ENCODE measurements around the gene CYP2J2.

Gene CYP2J2

GRCh38 chr1:59898927-59899326, 27.6 kb downstream of the CYP2J2 start:
- TF ChIP-seq, protein P1, sequence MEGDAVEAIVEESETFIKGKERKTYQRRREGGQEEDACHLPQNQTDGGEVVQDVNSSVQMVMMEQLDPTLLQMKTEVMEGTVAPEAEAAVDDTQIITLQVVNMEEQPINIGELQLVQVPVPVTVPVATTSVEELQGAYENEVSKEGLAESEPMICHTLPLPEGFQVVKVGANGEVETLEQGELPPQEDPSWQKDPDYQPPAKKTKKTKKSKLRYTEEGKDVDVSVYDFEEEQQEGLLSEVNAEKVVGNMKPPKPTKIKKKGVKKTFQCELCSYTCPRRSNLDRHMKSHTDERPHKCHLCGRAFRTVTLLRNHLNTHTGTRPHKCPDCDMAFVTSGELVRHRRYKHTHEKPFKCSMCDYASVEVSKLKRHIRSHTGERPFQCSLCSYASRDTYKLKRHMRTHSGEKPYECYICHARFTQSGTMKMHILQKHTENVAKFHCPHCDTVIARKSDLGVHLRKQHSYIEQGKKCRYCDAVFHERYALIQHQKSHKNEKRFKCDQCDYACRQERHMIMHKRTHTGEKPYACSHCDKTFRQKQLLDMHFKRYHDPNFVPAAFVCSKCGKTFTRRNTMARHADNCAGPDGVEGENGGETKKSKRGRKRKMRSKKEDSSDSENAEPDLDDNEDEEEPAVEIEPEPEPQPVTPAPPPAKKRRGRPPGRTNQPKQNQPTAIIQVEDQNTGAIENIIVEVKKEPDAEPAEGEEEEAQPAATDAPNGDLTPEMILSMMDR (conservative IDR thresholded peaks at IDR 0.05; ENCODE audit: low read depth), result no peak
- DNase-seq (ENCODE audit: low spot score), result no peak
- ChIA-PET CTCF (interaction anchor here (1.4 kb wide), 1 partner anchor 20 kb away, joined by 4 read pairs; no protein-coding TSS in a partner anchor), POLR2A (ENCODE audit: low non-redundant PET) (no interaction called here)
- no peak overlapping the region for H3K27ac ChIP-seq

DNA sequence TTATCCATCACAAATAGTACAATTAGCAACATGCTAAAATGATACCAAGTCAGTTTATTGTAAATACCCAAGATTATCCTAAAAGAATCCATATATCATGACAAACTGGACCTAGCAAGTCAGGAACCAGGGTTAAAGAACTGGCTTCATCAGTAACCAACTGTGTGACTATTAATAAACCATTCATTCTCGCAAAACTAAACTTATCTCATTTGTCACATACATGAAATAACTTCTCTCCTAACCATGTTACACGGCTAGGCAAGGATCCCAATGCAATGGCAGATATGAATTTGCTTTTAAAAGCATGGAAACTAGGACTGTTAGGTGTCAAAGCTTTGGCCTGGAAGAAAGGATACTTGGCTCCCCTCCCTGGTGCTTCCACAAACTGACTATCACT, 29.4 kb downstream of the CYP2J2 start:
- no peak overlapping the region for H3K27ac ChIP-seq
- TF ChIP-seq, protein P1 (conservative IDR thresholded peaks at IDR 0.05; ENCODE audit: low read depth), result no peak
- no peak for DNase-seq (ENCODE audit: low spot score)
- ChIA-PET POLR2A (ENCODE audit: low non-redundant PET) (no interaction called here), CTCF (no interaction called here)

- POLR2A ChIA-PET (ENCODE audit: low non-redundant PET), result no interaction called here
Observed at GRCh38 chr1:59892841-59893811, 33.4 kb downstream of the CYP2J2 start.

GRCh38 chr1:59885160-59885832, 41.3 kb downstream of the CYP2J2 start:
- no peak for DNase-seq (ENCODE audit: low spot score)
- POLR2A ChIA-PET (ENCODE audit: low non-redundant PET), result no interaction called here
- no peak overlapping the region for H3K27ac ChIP-seq
- TF ChIP-seq, protein P1 (conservative IDR thresholded peaks at IDR 0.05; ENCODE audit: low read depth), result no peak
- CTCF ChIA-PET, result interaction anchor here (1.7 kb wide), 1 partner anchor 62 kb away, joined by 5 read pairs; no protein-coding TSS in a partner anchor

More at GRCh38 chr1:59892841-59893811, 33.4 kb downstream of the CYP2J2 start:
- CTCF ChIA-PET, result interaction anchor here (1.0 to 1.2 kb wide), 2 partner anchors 10 to 54 kb away, joined by 3 to 4 read pairs; no protein-coding TSS in a partner anchor
- peak; percentile 31 for DNase-seq (ENCODE audit: low spot score)
- TF ChIP-seq, protein P1 (conservative IDR thresholded peaks at IDR 0.05; ENCODE audit: low read depth), result no peak
- H3K27ac ChIP-seq, result no peak overlapping the region

GRCh38 chr1:59880735-59881134, 45.8 kb downstream of the CYP2J2 start:
- TF ChIP-seq, protein P1 (conservative IDR thresholded peaks at IDR 0.05; ENCODE audit: low read depth), result no peak
- ChIA-PET CTCF (interaction anchor here (6.4 kb wide), 1 partner anchor 66 kb away, joined by 64 read pairs; no protein-coding TSS in a partner anchor), POLR2A (ENCODE audit: low non-redundant PET) (no interaction called here)
- no peak for DNase-seq (ENCODE audit: low spot score)
- H3K27ac ChIP-seq, result no peak overlapping the region

DNA sequence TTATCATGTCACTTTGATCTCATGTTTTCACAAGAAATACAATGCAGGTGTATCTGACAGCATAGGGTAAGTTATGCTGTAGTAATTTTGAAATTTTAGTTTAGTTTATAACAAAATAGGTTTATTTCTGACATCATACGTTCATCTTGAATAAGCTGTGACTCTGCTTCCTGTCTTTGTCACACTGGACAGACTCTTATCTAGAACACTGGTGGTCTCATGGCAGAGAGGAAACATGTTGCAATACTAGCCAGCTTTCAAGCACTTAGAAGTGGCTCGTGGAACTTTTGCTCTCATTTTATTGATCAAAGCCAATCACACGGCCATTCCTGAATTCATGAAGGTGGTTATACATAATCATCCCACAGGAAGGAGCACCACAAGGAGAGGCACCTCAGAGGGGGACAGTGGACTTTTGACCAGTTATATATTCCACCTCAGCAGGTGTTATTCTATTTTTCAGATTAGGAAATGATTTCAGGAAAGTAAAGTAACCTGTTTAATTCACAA, 46.5 kb downstream of the CYP2J2 start:
- POLR2A ChIA-PET (ENCODE audit: low non-redundant PET), result no interaction called here
- no peak overlapping the region for H3K27ac ChIP-seq
- no peak for DNase-seq (ENCODE audit: low spot score)
- TF ChIP-seq, protein P1 (conservative IDR thresholded peaks at IDR 0.05; ENCODE audit: low read depth), result no peak
- CTCF ChIA-PET, result interaction anchor here (0.6 to 6.4 kb wide), 2 partner anchors 66 to 1735 kb away, joined by 3 to 64 read pairs; no protein-coding TSS in a partner anchor
